ENCODE measurements around the gene WIF1. TPM values are rescaled to one million over a fixed set of nuclear protein-coding genes. Genes with fewer than 3 reads are reported as not detected.

The WIF1 gene
- total RNA-seq, 1 donor from 2014 or later = 0.19 TPM

DNA sequence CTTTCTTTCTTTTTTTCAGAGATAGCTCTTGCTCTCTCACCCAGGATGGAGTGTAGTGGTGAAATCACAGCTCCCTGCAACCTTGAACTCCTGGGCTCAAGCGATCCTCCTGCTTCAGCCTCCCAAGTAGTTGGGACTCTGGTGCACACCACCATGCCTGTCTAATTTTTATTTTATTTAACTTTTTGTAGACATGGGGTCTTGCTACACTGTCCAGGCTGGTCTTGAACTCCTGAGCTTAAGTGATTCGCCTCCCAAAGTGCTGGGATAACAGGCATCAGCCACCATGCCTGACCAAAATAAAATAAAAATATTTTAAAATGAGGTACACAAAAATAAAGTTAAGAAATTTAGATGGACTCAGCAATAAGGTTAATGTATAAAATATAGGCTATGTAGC lies 43.1 kb upstream of the WIF1 start:
- H4K20me1 ChIP-seq (ENCODE audit: low read depth) = no peaks in the 10 kb centered on the region
- no peak overlapping the region for H3K4me2 ChIP-seq
- Mint-ChIP-seq H3K9me3 (no peaks in the 10 kb centered on the region), H3K27me3 (ENCODE audit: insufficient read depth, low read depth) (peaks cover 3% of the 10 kb centered on the region), H3K4me3 (no peak overlapping the region), H3K27ac (no peak overlapping the region), H3K4me1 (peaks cover 6% of the 10 kb centered on the region), H3K36me3 (no peaks in the 10 kb centered on the region)
- no peaks in the 10 kb centered on the region for H3K79me2 ChIP-seq (ENCODE audit: low read depth)
- H3K27ac ChIP-seq = no peak overlapping the region
- DNase-seq (ENCODE audit: low spot score) = no peak
- H3F3A ChIP-seq (ENCODE audit: low read depth) = no peaks in the 10 kb centered on the region
- no peak overlapping the region for H2AFZ ChIP-seq (replicated peaks)
- H3K4me3 ChIP-seq = no peak overlapping the region
- no peaks in the 10 kb centered on the region for H3K4me1 ChIP-seq
- TF ChIP-seq CTCF (IDR thresholded peaks at IDR 0.05) (no peak), EZH2 (IDR thresholded peaks at IDR 0.05) (no peak), EZH2phosphoT487 (IDR thresholded peaks at IDR 0.05) (no peak)
- H3K9me3 ChIP-seq (ENCODE audit: low read depth) = no peaks in the 10 kb centered on the region
- no peaks in the 10 kb centered on the region for H3K36me3 ChIP-seq
- no peak overlapping the region for H3K9ac ChIP-seq
- H3K27me3 ChIP-seq = peaks cover 31% of the 10 kb centered on the region

- H3K4me3 Mint-ChIP-seq = no peak overlapping the region
- Histone ChIP-seq H3F3A (ENCODE audit: low read depth) (no peaks in the 10 kb centered on the region), H3K27me3 (peaks cover 14% of the 10 kb centered on the region), H3K4me3 (no peak overlapping the region), H4K20me1 (ENCODE audit: low read depth) (no peaks in the 10 kb centered on the region), H3K79me2 (ENCODE audit: low read depth) (no peaks in the 10 kb centered on the region), H3K9me3 (ENCODE audit: low read depth) (no peaks in the 10 kb centered on the region), H2AFZ (replicated peaks) (no peak overlapping the region), H3K4me2 (no peak overlapping the region), H3K27ac (no peak overlapping the region), H3K4me1 (no peaks in the 10 kb centered on the region), H3K36me3 (no peaks in the 10 kb centered on the region), H3K9ac (no peak overlapping the region)
- H3K36me3 Mint-ChIP-seq = no peaks in the 10 kb centered on the region
- peaks cover 3% of the 10 kb centered on the region for H3K27me3 Mint-ChIP-seq (ENCODE audit: insufficient read depth, low read depth)
- TF ChIP-seq EZH2 (IDR thresholded peaks at IDR 0.05) (no peak), EZH2phosphoT487 (IDR thresholded peaks at IDR 0.05) (no peak), CTCF (IDR thresholded peaks at IDR 0.05) (no peak)
- H3K9me3 Mint-ChIP-seq = no peaks in the 10 kb centered on the region
- no peak for DNase-seq (ENCODE audit: low spot score)
- H3K4me1 Mint-ChIP-seq = no peaks in the 10 kb centered on the region
- no peak overlapping the region for H3K27ac Mint-ChIP-seq
These were observed 41.5 kb upstream of the WIF1 start for GRCh38 chr12:65162609-65163008.

DNA sequence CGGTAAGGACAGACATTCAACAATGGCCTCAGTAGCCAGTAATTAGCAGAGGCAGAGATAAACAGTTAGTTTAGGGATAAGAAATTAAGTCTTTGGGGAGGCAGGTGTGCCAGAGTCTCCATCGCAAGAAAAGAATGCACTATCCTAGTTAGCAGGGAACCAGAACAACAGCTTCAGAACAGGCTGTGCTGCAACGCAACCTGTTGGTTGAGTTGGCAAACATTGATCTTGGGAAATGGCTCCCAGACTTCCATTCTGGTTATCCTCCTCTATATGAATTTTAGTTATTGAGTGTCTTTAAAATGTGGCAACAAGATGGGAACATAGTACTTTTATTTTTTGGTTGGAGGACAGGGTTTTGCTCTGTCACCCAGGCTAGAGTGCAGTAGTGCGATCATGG lies 36.0 kb upstream of the WIF1 start:
- Mint-ChIP-seq H3K4me3 (no peak overlapping the region), H3K27me3 (ENCODE audit: insufficient read depth, low read depth) (no peaks in the 10 kb centered on the region), H3K27ac (no peak overlapping the region), H3K4me1 (no peaks in the 10 kb centered on the region), H3K36me3 (no peaks in the 10 kb centered on the region), H3K9me3 (no peaks in the 10 kb centered on the region)
- no peaks in the 10 kb centered on the region for H3K9me3 ChIP-seq (ENCODE audit: low read depth)
- H3K79me2 ChIP-seq (ENCODE audit: low read depth) = no peaks in the 10 kb centered on the region
- no peak overlapping the region for H3K4me3 ChIP-seq
- H3F3A ChIP-seq (ENCODE audit: low read depth) = no peaks in the 10 kb centered on the region
- H3K27ac ChIP-seq = no peak overlapping the region
- DNase-seq (ENCODE audit: low spot score) = no peak
- no peaks in the 10 kb centered on the region for H3K4me1 ChIP-seq
- no peak overlapping the region for H2AFZ ChIP-seq (replicated peaks)
- no peaks in the 10 kb centered on the region for H4K20me1 ChIP-seq (ENCODE audit: low read depth)
- no peak overlapping the region for H3K4me2 ChIP-seq
- H3K36me3 ChIP-seq = no peaks in the 10 kb centered on the region
- peaks cover 9% of the 10 kb centered on the region for H3K27me3 ChIP-seq
- no peak overlapping the region for H3K9ac ChIP-seq
- no peak for TF ChIP-seq EZH2phosphoT487 (IDR thresholded peaks at IDR 0.05)

GRCh38 chr12:65156366-65156841 lies 35.3 kb upstream of the WIF1 start:
- Histone ChIP-seq H3K27me3 (peaks cover 9% of the 10 kb centered on the region), H3K4me3 (no peak overlapping the region), H3K27ac (no peak overlapping the region), H3K79me2 (ENCODE audit: low read depth) (no peaks in the 10 kb centered on the region), H2AFZ (replicated peaks) (no peak overlapping the region), H3K9ac (no peak overlapping the region), H3K36me3 (no peaks in the 10 kb centered on the region), H3K4me2 (no peak overlapping the region), H3K4me1 (no peaks in the 10 kb centered on the region), H4K20me1 (ENCODE audit: low read depth) (no peaks in the 10 kb centered on the region), H3K9me3 (ENCODE audit: low read depth) (no peaks in the 10 kb centered on the region), H3F3A (ENCODE audit: low read depth) (no peaks in the 10 kb centered on the region)
- DNase-seq (ENCODE audit: low spot score) = no peak
- H3K4me1 Mint-ChIP-seq = no peaks in the 10 kb centered on the region
- H3K4me3 Mint-ChIP-seq = no peak overlapping the region
- no peak overlapping the region for H3K27ac Mint-ChIP-seq
- H3K36me3 Mint-ChIP-seq = no peaks in the 10 kb centered on the region
- no peaks in the 10 kb centered on the region for H3K27me3 Mint-ChIP-seq (ENCODE audit: insufficient read depth, low read depth)
- TF ChIP-seq EZH2 (IDR thresholded peaks at IDR 0.05) (no peak), EZH2phosphoT487 (IDR thresholded peaks at IDR 0.05) (no peak), CTCF (IDR thresholded peaks at IDR 0.05) (no peak)
- H3K9me3 Mint-ChIP-seq = no peaks in the 10 kb centered on the region
